GM23338 (cell line): ENCODE results near the gene TOP1. TPM values are rescaled to one million over a fixed set of nuclear protein-coding genes. Genes with fewer than 3 reads are reported as not detected.

ENCODE experiments used
- ATAC-seq: fragments of 200-7000 bp; cut with Tn5 transposase; 3 replicates; pipeline ENCODE4 v1.9.1; 2020
- DNase-seq: peaks from one replicate; pipeline ENCODE4 v3.0.0-alpha.2; 2015; ENCODE audit warnings: low spot score
- H2AFZ ChIP-seq: fragments of 200-600 bp; sonication (generic); 2 replicates; pipeline ENCODE4 v1.8.0; 2016; ENCODE audit warnings: antibody characterized with exemption, mild to moderate bottlenecking, moderate library complexity
- H3F3A ChIP-seq: fragments of 200-600 bp; sonication (generic); replicated peaks from 2 replicates; pipeline ENCODE4 v1.8.0; 2017; ENCODE audit warnings: antibody characterized with exemption, mixed run types, low read depth
- H3K27ac ChIP-seq: fragments of 200-600 bp; sonication (generic); 2 replicates; pipeline ENCODE4 v1.6.1; 2016; ENCODE audit warnings: low read depth
- H3K27me3 ChIP-seq: fragments of 200-600 bp; sonication (generic); 2 replicates; pipeline ENCODE4 v1.8.0; 2016; ENCODE audit warnings: mild to moderate bottlenecking, mixed run types, moderate library complexity; ENCODE audit not compliant: insufficient read depth
- H3K36me3 ChIP-seq: fragments of 200-600 bp; sonication (generic); 2 replicates; pipeline ENCODE4 v1.8.0; 2016; ENCODE audit warnings: mild to moderate bottlenecking; ENCODE audit not compliant: insufficient read depth
- H3K4me1 ChIP-seq: fragments of 200-600 bp; sonication (generic); 2 replicates; pipeline ENCODE4 v1.8.0; 2016; ENCODE audit warnings: mild to moderate bottlenecking, moderate library complexity; ENCODE audit not compliant: insufficient read depth
- H3K4me2 ChIP-seq: fragments of 200-600 bp; sonication (generic); 2 replicates; pipeline ENCODE4 v1.7.1; 2017; ENCODE audit warnings: mixed run types
- H3K4me3 ChIP-seq: fragments of 200-600 bp; sonication (generic); 2 replicates; pipeline ENCODE4 v1.6.1; 2016; ENCODE audit warnings: mixed run types
- H3K79me2 ChIP-seq: fragments of 200-600 bp; sonication (generic); replicated peaks from 2 replicates; pipeline ENCODE4 v1.8.0; 2017; ENCODE audit warnings: mild to moderate bottlenecking; ENCODE audit not compliant: insufficient read depth
- H3K9me2 ChIP-seq: fragments of 200-600 bp; sonication (generic); 2 replicates; pipeline ENCODE4 v1.8.0; 2017; ENCODE audit not compliant: insufficient read depth
- H4K20me1 ChIP-seq: fragments of 200-600 bp; sonication (generic); replicated peaks from 2 replicates; pipeline ENCODE4 v1.8.0; 2017; ENCODE audit warnings: mild to moderate bottlenecking; ENCODE audit not compliant: insufficient read depth
- H3K27ac Mint-ChIP-seq: 2 replicates; pipeline ENCODE4 v1.8.0; 2020; ENCODE audit warnings: inconsistent platforms, mild to moderate bottlenecking, moderate library complexity, mixed read lengths
- H3K27me3 Mint-ChIP-seq: 3 replicates; pipeline ENCODE4 v1.8.0; 2022; ENCODE audit warnings: low read depth, mild to moderate bottlenecking, moderate library complexity, mixed read lengths, inconsistent platforms; ENCODE audit not compliant: insufficient read depth, poor library complexity
- H3K36me3 Mint-ChIP-seq: 3 replicates; pipeline ENCODE4 v1.8.0; 2021; ENCODE audit warnings: low read depth, mild to moderate bottlenecking, inconsistent platforms, moderate library complexity, mixed read lengths
- H3K4me1 Mint-ChIP-seq: 3 replicates; pipeline ENCODE4 v1.8.0; 2020; ENCODE audit warnings: mild to moderate bottlenecking, inconsistent platforms, mixed read lengths
- H3K4me3 Mint-ChIP-seq: 3 replicates; pipeline ENCODE4 v1.8.0; 2021; ENCODE audit warnings: moderate library complexity, mild to moderate bottlenecking, inconsistent platforms, mixed read lengths
- H3K9me3 Mint-ChIP-seq: 3 replicates; pipeline ENCODE4 v1.8.0; 2020; ENCODE audit warnings: moderate library complexity, mild to moderate bottlenecking, inconsistent platforms, mixed read lengths
- CREB1 ChIP-seq: fragments of 250-450 bp; sonication (Bioruptor Pico); IDR thresholded peaks from 2 replicates; pipeline ENCODE4 v1.5.0; 2020; ENCODE audit warnings: low read depth, mild to moderate bottlenecking, moderate library complexity
- CTCF ChIP-seq, 2 experiments: fragments of 200-600 bp in 1 of 2; sonication (generic) in 1 of 2; conservative IDR thresholded peaks; 2 replicates each; pipeline versions ENCODE4 v1.5.1 to v1.6.1; 2016 to 2017; ENCODE audit warnings: antibody characterized with exemption in 2 of 2, low read depth in 2 of 2, mild to moderate bottlenecking in 2 of 2, moderate library complexity in 1 of 2
- ETS1 ChIP-seq: IDR thresholded peaks from 2 replicates; pipeline ENCODE4 v1.6.1; 2016; ENCODE audit warnings: antibody characterized with exemption
- EZH2 ChIP-seq: fragments of 200-600 bp; sonication (generic); IDR thresholded peaks from one replicate; pipeline ENCODE4 v1.8.0; 2017; ENCODE audit warnings: antibody characterized with exemption, mild to moderate bottlenecking, low read depth; ENCODE audit not compliant: unreplicated experiment
- EZH2phosphoT487 ChIP-seq: fragments of 200-600 bp; sonication (generic); IDR thresholded peaks from one replicate; pipeline ENCODE4 v1.8.1; 2018; ENCODE audit warnings: antibody characterized with exemption; ENCODE audit not compliant: unreplicated experiment
- JUNB ChIP-seq: IDR thresholded peaks from one replicate; pipeline ENCODE4 v1.6.1; 2016; ENCODE audit warnings: antibody characterized with exemption; ENCODE audit not compliant: unreplicated experiment
- NANOG ChIP-seq: IDR thresholded peaks from 2 replicates; pipeline ENCODE4 v1.6.1; 2016; ENCODE audit warnings: antibody characterized with exemption, borderline replicate concordance
- POLR2AphosphoS5 ChIP-seq: IDR thresholded peaks from 2 replicates; pipeline ENCODE4 v1.6.1; 2016; ENCODE audit warnings: antibody characterized with exemption, low read depth
- REST ChIP-seq: IDR thresholded peaks from one replicate; pipeline ENCODE4 v1.6.1; 2018; ENCODE audit warnings: antibody characterized with exemption; ENCODE audit not compliant: unreplicated experiment
- STAT1 ChIP-seq: IDR thresholded peaks from one replicate; pipeline ENCODE4 v1.6.1; 2016; ENCODE audit warnings: antibody characterized with exemption; ENCODE audit not compliant: unreplicated experiment
- ZNF114 ChIP-seq: fragments of 250-450 bp; sonication (Bioruptor Pico); IDR thresholded peaks from 2 replicates; pipeline ENCODE4 v1.5.0; 2020; ENCODE audit warnings: mild to moderate bottlenecking, moderate library complexity
- ZNF331 ChIP-seq: fragments of 250-450 bp; sonication (Bioruptor Pico); IDR thresholded peaks from 2 replicates; pipeline ENCODE4 v1.5.0; 2020; ENCODE audit warnings: low read depth, mild to moderate bottlenecking, moderate library complexity
- polyA plus RNA-seq: library from polyadenylated mRNA; unstranded; fragments of >200 nt; fragmentation: Nextera tagmentation; extraction: Ambion mirVana; gene quantifications from 2 replicates; pipeline ENCODE4 v1.2.1, GENCODE V29; 2016
- total RNA-seq: library from RNA; depleted of rRNA; stranded (reverse); fragments of >200 nt; shearing (Covaris generic); gene quantifications from 2 replicates; pipeline ENCODE4 v1.2.3, GENCODE V29; 2014
- TF ChIP-seq, protein P1 (sequence below): fragments of 250-450 bp; sonication (Bioruptor Pico); IDR thresholded peaks from 2 replicates; pipeline ENCODE4 v1.5.0; 2020; ENCODE audit warnings: mild to moderate bottlenecking, moderate library complexity

TOP1 gene
- total and polyA plus RNA-seq, 2 experiments from 2014 or later = 62.4 to 101 TPM

DNA sequence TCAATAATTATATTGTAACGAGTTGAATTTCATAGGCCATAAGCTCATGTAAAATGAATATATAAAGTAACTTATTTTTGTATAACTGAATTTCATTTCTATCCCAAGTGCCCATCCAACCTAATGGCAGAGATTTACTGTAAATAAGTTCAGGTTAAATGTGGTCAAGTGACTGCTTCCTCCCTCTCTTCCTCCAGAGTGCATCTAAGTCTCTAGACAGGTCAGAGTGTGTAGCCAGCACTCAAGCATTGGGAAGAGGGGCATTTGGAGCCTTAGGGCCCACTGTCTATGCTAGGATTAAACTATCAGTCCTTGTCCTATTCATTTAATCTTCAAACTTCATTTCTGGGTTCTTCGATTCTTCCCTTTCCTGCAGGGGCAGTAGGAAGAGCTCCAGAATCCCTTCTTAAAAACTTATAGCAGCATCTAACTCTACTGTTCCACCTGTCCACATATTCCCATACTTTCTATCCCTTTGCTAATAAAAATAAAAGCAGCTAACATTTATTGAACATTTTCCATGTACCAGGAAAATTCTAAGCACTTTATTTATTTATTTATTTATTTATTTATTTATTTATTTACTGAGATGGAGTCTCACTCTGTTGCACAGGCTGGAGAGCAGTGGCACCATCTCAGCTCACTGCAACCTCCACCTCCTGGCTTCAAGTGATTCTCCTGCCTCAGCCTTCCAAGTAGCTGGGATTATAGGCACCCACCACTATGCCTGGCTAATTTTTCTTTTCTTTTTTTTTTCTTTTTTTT, 36.1 kb upstream of the TOP1 start:
- H3K36me3 Mint-ChIP-seq = no peaks in the 10 kb centered on the region
- DNase-seq = no peak
- Histone ChIP-seq H3K79me2 (no peaks in the 10 kb centered on the region), H3K4me3 (no peak overlapping the region), H3K4me2 (no peak overlapping the region), H2AFZ (no peak overlapping the region), H3K27me3 (no peaks in the 10 kb centered on the region), H3K4me1 (peaks cover 6% of the 10 kb centered on the region), H3F3A (no peaks in the 10 kb centered on the region), H3K27ac (no peak overlapping the region), H4K20me1 (no peaks in the 10 kb centered on the region), H3K9me2 (no peaks in the 10 kb centered on the region), H3K36me3 (no peaks in the 10 kb centered on the region)
- TF ChIP-seq POLR2AphosphoS5 (no peak), EZH2phosphoT487 (no peak), REST (no peak), ETS1 (no peak), STAT1 (no peak), JUNB (no peak), NANOG (no peak), CTCF (conservative IDR thresholded peaks at IDR 0.05; ENCODE audit: low read depth in 2 of 2) (no peak), EZH2 (no peak), CREB1 (CRISPR knock-in tag) (no peak), ZNF331 (no peak), ZNF114 (CRISPR knock-in tag) (no peak)
- TF ChIP-seq, protein P1, sequence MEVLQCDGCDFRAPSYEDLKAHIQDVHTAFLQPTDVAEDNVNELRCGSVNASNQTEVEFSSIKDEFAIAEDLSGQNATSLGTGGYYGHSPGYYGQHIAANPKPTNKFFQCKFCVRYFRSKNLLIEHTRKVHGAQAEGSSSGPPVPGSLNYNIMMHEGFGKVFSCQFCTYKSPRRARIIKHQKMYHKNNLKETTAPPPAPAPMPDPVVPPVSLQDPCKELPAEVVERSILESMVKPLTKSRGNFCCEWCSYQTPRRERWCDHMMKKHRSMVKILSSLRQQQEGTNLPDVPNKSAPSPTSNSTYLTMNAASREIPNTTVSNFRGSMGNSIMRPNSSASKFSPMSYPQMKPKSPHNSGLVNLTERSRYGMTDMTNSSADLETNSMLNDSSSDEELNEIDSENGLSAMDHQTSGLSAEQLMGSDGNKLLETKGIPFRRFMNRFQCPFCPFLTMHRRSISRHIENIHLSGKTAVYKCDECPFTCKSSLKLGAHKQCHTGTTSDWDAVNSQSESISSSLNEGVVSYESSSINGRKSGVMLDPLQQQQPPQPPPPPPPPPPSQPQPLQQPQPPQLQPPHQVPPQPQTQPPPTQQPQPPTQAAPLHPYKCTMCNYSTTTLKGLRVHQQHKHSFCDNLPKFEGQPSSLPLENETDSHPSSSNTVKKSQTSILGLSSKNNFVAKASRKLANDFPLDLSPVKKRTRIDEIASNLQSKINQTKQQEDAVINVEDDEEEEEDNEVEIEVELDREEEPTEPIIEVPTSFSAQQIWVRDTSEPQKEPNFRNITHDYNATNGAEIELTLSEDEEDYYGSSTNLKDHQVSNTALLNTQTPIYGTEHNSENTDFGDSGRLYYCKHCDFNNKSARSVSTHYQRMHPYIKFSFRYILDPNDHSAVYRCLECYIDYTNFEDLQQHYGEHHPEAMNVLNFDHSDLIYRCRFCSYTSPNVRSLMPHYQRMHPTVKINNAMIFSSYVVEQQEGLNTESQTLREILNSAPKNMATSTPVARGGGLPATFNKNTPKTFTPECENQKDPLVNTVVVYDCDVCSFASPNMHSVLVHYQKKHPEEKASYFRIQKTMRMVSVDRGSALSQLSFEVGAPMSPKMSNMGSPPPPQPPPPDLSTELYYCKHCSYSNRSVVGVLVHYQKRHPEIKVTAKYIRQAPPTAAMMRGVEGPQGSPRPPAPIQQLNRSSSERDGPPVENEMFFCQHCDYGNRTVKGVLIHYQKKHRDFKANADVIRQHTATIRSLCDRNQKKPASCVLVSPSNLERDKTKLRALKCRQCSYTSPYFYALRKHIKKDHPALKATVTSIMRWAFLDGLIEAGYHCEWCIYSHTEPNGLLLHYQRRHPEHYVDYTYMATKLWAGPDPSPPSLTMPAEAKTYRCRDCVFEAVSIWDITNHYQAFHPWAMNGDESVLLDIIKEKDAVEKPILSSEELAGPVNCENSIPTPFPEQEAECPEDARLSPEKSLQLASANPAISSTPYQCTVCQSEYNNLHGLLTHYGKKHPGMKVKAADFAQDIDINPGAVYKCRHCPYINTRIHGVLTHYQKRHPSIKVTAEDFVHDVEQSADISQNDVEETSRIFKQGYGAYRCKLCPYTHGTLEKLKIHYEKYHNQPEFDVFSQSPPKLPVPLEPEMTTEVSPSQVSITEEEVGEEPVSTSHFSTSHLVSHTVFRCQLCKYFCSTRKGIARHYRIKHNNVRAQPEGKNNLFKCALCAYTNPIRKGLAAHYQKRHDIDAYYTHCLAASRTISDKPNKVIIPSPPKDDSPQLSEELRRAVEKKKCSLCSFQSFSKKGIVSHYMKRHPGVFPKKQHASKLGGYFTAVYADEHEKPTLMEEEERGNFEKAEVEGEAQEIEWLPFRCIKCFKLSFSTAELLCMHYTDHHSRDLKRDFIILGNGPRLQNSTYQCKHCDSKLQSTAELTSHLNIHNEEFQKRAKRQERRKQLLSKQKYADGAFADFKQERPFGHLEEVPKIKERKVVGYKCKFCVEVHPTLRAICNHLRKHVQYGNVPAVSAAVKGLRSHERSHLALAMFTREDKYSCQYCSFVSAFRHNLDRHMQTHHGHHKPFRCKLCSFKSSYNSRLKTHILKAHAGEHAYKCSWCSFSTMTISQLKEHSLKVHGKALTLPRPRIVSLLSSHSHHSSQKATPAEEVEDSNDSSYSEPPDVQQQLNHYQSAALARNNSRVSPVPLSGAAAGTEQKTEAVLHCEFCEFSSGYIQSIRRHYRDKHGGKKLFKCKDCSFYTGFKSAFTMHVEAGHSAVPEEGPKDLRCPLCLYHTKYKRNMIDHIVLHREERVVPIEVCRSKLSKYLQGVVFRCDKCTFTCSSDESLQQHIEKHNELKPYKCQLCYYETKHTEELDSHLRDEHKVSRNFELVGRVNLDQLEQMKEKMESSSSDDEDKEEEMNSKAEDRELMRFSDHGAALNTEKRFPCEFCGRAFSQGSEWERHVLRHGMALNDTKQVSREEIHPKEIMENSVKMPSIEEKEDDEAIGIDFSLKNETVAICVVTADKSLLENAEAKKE (CRISPR knock-in tag) = no peak
- H3K9me3 Mint-ChIP-seq = no peaks in the 10 kb centered on the region
- H3K27ac Mint-ChIP-seq = no peak overlapping the region
- H3K4me1 Mint-ChIP-seq = peaks cover 15% of the 10 kb centered on the region
- ATAC-seq = no peak
- no peak overlapping the region for H3K4me3 Mint-ChIP-seq
- peaks cover 7% of the 10 kb centered on the region for H3K27me3 Mint-ChIP-seq
